ENCODE results near the gene MAEA. TPM values are rescaled to one million over a fixed set of nuclear protein-coding genes. Genes with fewer than 3 reads are reported as not detected.

The MAEA gene
- total and polyA plus RNA-seq, 2 of the 8 experiments (the other 6 are each of a cell fraction or from before 2014, with no cell fraction given): 75.8 to 133 TPM

GRCh38 chr4:1348746-1349145 lies 59.1 kb downstream of the MAEA start:
- Histone ChIP-seq H3K14ac (ENCODE audit: insufficient read length) (no peak overlapping the region), H3K4ac (replicated peaks; ENCODE audit: insufficient read length, low read depth, low read length) (no peak overlapping the region), H3K36me3 (ENCODE audit: control insufficient read depth in 2 of 4, insufficient read depth in 4 of 4, low read length in 3 of 4) (peaks cover 0 to 14% (median 5%) of the 10 kb centered on the region in 4 experiments; a peak in 3 of 8 replicates), H3K23ac (ENCODE audit: insufficient read length) (no peak overlapping the region), H4K8ac (ENCODE audit: extremely low read depth, insufficient read depth, low read length) (no peak overlapping the region), H3K9me3 (ENCODE audit: insufficient read depth in 2 of 2, low read depth in 1 of 2, low read length in 1 of 2) (no peaks in the 10 kb centered on the region), H4K5ac (ENCODE audit: insufficient read length, low read depth, low read length) (no peak overlapping the region), H3K27ac (ENCODE audit: low read depth, low read length) (no peak overlapping the region), H3K18ac (ENCODE audit: extremely low read depth, low read length) (no peak overlapping the region), H3K23me2 (ENCODE audit: low read depth, low read length) (peaks cover 10% of the 10 kb centered on the region), H4K91ac (replicated peaks; ENCODE audit: insufficient read length, low read length) (no peak overlapping the region), H3K9ac (replicated peaks in 1 of 4; ENCODE audit: extremely low read depth in 1 of 4, low read depth in 3 of 4, low read length in 3 of 4) (no peak overlapping the region), H3K4me1 (replicated peaks in 1 of 4; ENCODE audit: control insufficient read depth in 3 of 4, insufficient read depth in 4 of 4, low read length in 3 of 4) (peaks cover 0 to 6% (median 2%) of the 10 kb centered on the region in 4 experiments; a peak in 3 of 7 replicates), H2BK15ac (ENCODE audit: low read length) (no peak overlapping the region), H3K4me3 (ENCODE audit: extremely low read depth in 1 of 4, insufficient read depth in 2 of 4, low read depth in 3 of 4, low read length in 4 of 4) (no peak overlapping the region), H2AFZ (ENCODE audit: low read length) (no peak overlapping the region), H3K56ac (replicated peaks; ENCODE audit: insufficient read length, low read depth, low read length) (no peak overlapping the region), H3K4me2 (ENCODE audit: insufficient read depth in 1 of 2, low read depth in 2 of 2, low read length in 2 of 2) (peak overlapping the region in 1 of 2 experiments; percentile 80; a peak in 1 of 4 replicates), H2BK20ac (ENCODE audit: low read length) (no peak overlapping the region), H3K79me2 (ENCODE audit: control insufficient read depth in 1 of 2, insufficient read depth in 2 of 2, low read length in 2 of 2) (peaks cover 0 to 9% of the 10 kb centered on the region in 2 experiments; a peak in 2 of 4 replicates), H3K79me1 (ENCODE audit: low read depth, low read length) (peaks cover 2% of the 10 kb centered on the region; the same call in 1 of the 2 replicates), H2BK12ac (ENCODE audit: low read depth, low read length) (0 out of 2 replicates have a peak overlapping the region, but pooled peaks have one; percentile 27), H2BK5ac (ENCODE audit: low read depth, low read length) (no peak overlapping the region), H4K20me1 (replicated peaks in 1 of 2; ENCODE audit: control insufficient read depth in 1 of 2, insufficient read depth in 2 of 2, low read length in 2 of 2) (peaks cover 0 to 7% of the 10 kb centered on the region in 2 experiments), H3K27me3 (replicated peaks in 1 of 4; ENCODE audit: control insufficient read depth in 3 of 4, extremely low read depth in 1 of 4, insufficient read depth in 3 of 4, low read length in 3 of 4) (no peaks in the 10 kb centered on the region), H2BK120ac (replicated peaks; ENCODE audit: low read depth, low read length) (no peak overlapping the region), H2AK5ac (ENCODE audit: low read depth, low read length) (no peak overlapping the region)
- POLR2A ChIA-PET (ENCODE audit: partially characterized antibody): interaction anchor here (1.4 to 5.7 kb wide), 3 partner anchors 7 to 99 kb away, joined by 3 to 49 read pairs (median 6); partner anchors contain the start of gene CTBP1
- CTCF ChIA-PET (ENCODE audit: partially characterized antibody): interaction anchor here (1.1 to 1.8 kb wide), 7 partner anchors 19 to 281 kb away, joined by 3 to 6 read pairs (median 4); no protein-coding TSS in a partner anchor
- DNase-seq (ENCODE audit: low read depth in 1 of 2, low spot score in 2 of 2) (no peak), FAIRE-seq (no peak)
- 92% methylated on average over 25 of the region's 25 CpGs; no CpG with 5 or more reads in 1 of the 2 experiments for WGBS, 2 experiments (ENCODE audit: extremely low coverage in 1 of 2, insufficient coverage in 1 of 2, insufficient read length in 1 of 2, insufficient replicate concordance in 2 of 2, low coverage in 1 of 2, low lambda C conversion rate in 2 of 2, missing lambda C conversion rate in 1 of 2)
- TF ChIP-seq MAFK (IDR thresholded peaks at IDR 0.05; ENCODE audit: low read depth, low read length) (no peak), RXRA (IDR thresholded peaks at IDR 0.05; ENCODE audit: insufficient read depth, low read depth, low read length) (no peak), POU5F1 (IDR thresholded peaks at IDR 0.05; ENCODE audit: low read depth, low read length) (no peak), SIX5 (IDR thresholded peaks at IDR 0.05; ENCODE audit: low read depth, low read length) (no peak), JUND (IDR thresholded peaks at IDR 0.05; ENCODE audit: low read length) (no peak), CTBP2 (IDR thresholded peaks at IDR 0.05; ENCODE audit: borderline replicate concordance, insufficient read depth, insufficient read length, low read length) (no peak), BACH1 (IDR thresholded peaks at IDR 0.05; ENCODE audit: low read length) (no peak), GABPA (IDR thresholded peaks at IDR 0.05; ENCODE audit: borderline replicate concordance, insufficient read depth, low read length) (no peak)

All from H1 (cell line).